NT2/D1 (cell line): ENCODE results near the gene CD40.
A peak's percentile ranks its signal among the peaks of the same experiment; 100 is the strongest.

Experiments
- DNase-seq: peaks from one replicate; pipeline ENCODE4 v3.0.0-alpha.2; 2011; ENCODE audit warnings: low read depth, low spot score
- H3K27me3 ChIP-seq: 2 replicates; pipeline ENCODE4 v1.6.0; 2011; ENCODE audit warnings: mild to moderate bottlenecking; ENCODE audit not compliant: insufficient read length, insufficient read depth
- H3K36me3 ChIP-seq: 2 replicates; pipeline ENCODE4 v1.6.1; 2011; ENCODE audit warnings: mild to moderate bottlenecking, low read length, mixed read lengths; ENCODE audit not compliant: insufficient read depth, insufficient read length
- H3K4me1 ChIP-seq: 2 replicates; pipeline ENCODE4 v1.5.1; 2011; ENCODE audit not compliant: insufficient read depth, insufficient read length
- H3K4me3 ChIP-seq: 2 replicates; pipeline ENCODE4 v1.5.1; 2011; ENCODE audit warnings: low read depth; ENCODE audit not compliant: insufficient read length
- H3K9ac ChIP-seq: 2 replicates; pipeline ENCODE4 v1.6.0; 2011; ENCODE audit warnings: low read depth; ENCODE audit not compliant: insufficient read length
- H3K9me3 ChIP-seq: 2 replicates; pipeline ENCODE4 v1.5.1; 2011; ENCODE audit warnings: mild to moderate bottlenecking, low read length; ENCODE audit not compliant: insufficient read depth
- SUZ12 ChIP-seq: IDR thresholded peaks from 2 replicates; pipeline ENCODE4 v1.6.1; 2011; ENCODE audit not compliant: insufficient read length, insufficient read depth; ENCODE audit errors: extremely low read depth
- YY1 ChIP-seq: IDR thresholded peaks from 2 replicates; pipeline ENCODE4 v1.6.1; 2011; ENCODE audit not compliant: insufficient read length, insufficient read depth
- ZNF274 ChIP-seq: IDR thresholded peaks from 2 replicates; pipeline ENCODE4 v1.6.1; 2011; ENCODE audit warnings: mild to moderate bottlenecking, low read depth, low read length

CD40 gene

DNA sequence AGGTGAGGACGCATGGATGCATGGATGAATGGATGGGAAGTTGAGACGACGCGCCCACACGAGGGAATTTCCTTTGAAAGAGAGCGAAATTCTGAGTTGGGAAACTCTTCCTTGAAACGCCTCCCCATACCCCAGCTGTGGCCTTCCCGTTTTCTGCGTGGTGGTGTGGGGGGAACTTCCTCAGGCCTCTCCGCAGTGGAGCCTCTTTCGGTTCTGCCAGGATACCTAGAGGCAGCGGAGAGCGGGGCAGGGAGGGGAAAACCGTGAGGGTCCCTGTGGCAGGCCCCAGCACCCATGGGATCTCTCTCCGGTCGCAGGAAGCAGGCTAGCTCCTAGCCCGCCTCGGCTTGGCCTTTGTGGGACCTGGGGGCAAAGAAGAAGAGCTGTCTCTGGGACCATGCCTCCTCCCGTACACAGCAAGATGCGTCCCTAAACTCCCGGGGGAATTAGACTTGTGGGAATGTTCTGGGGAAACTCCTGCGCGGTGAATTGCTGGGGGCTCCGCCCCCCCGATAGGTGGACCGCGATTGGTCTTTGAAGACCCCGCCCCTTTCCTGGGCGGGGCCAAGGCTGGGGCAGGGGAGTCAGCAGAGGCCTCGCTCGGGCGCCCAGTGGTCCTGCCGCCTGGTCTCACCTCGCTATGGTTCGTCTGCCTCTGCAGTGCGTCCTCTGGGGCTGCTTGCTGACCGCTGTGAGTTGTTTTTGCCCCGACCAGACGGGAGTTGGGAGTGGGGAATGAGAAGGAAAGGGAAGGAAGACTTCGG is at the start of gene CD40:
Gene CD40 (plus strand): TSS at position 611 of the 764 bp plus-strand sequence. CDS start 30 bp downstream, at position 641.
- peak within 1 kb of the TSS; percentile 83 for H3K9ac ChIP-seq
- no peaks in the 10 kb centered on the region for H3K4me1 ChIP-seq
- H3K36me3 ChIP-seq: peaks cover 11% of the 10 kb centered on the region
- no peak for TF ChIP-seq ZNF274
- no peak for TF ChIP-seq SUZ12
- TF ChIP-seq YY1: no peak
- H3K9me3 ChIP-seq: no peaks in the 10 kb centered on the region; the same call in 1 of the 2 replicates
- H3K4me3 ChIP-seq: peak within 1 kb of the TSS; percentile 57
- peak; percentile 75 for DNase-seq
- H3K27me3 ChIP-seq: peaks cover 34% of the 10 kb centered on the region

DNA sequence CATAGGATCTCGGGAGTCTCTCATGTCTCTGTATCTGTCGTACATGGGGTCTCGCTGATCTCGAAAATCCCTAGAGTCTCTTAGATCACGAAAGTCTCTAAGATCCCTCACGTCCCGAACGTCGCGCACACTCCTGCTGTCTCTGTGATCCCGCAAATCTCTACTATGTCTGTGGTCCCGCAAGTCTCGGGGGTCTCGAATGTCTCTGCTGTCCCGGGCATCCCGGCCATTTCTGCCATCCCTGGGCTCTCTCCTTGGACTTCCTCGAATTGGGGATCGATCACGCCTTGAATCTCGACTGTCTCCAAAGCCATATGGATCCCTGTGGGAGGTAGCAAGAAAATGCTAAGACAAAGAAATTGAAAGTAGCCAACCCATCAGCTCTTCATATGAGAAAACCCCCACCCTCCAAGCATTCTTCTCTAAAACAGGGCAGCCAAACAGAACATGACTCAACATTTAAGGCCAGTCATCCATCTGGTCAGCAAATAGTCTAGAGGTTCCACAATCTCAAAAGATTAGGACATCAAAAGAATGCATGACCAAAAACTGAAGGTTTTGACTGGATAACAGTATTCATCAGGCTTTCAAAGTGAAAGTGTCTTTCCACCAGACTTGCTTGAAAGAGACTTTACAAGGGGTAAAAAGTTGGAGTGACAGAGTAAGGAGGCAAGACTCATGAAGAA is 47.8 kb upstream of the CD40 start:
- Histone ChIP-seq H3K4me1 (peaks cover 3% of the 10 kb centered on the region), H3K36me3 (peaks cover 68% of the 10 kb centered on the region), H3K9me3 (no peaks in the 10 kb centered on the region), H3K27me3 (no peaks in the 10 kb centered on the region), H3K4me3 (no peak overlapping the region), H3K9ac (no peak overlapping the region)
- no peak for DNase-seq
- TF ChIP-seq ZNF274 (no peak), YY1 (no peak), SUZ12 (no peak)

DNA sequence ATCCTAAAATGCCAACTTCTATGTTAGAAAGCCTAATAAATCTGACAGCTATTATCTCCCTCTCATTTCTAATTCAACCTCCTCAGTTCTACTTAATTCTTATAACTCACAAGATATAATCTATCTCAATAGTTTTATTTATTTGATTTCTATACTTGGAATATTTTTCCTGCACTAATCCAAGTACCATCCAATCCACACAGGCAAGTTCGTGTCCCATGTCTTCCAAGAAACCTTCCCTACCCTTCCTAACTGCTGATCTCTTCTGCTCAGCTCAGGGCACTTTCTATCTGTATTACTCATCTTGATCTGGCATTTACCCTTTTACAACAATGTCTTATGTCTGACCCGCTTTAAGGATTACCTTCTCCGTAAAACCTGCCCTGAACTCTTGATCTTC is 46.5 kb upstream of the CD40 start:
- no peak for DNase-seq
- TF ChIP-seq YY1 (no peak), SUZ12 (no peak), ZNF274 (no peak)
- H3K36me3 ChIP-seq: peaks cover 67% of the 10 kb centered on the region

DNA sequence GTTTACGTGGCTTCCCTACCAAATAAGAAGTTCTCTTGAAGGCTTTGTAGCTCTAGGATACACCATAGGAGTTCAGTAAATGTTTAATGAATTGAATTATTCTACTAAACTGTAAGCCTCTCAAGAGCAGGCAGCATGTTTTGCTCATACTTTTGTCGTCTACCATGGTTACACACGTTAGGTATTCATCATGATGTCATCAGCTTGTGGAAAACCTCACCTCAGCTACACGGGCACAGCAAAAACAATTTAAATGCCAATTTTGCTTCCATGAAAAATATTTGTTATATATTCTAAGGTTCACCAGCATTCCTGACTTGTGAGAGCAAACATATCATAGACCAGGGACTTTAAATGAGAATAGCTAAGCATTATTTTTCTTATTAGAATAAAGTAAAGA is 45.1 kb upstream of the CD40 start:
- TF ChIP-seq ZNF274 (no peak), YY1 (no peak), SUZ12 (no peak)
- no peak overlapping the region for H3K9ac ChIP-seq
- H3K4me3 ChIP-seq: no peak overlapping the region
- peaks cover 3% of the 10 kb centered on the region for H3K4me1 ChIP-seq
- H3K9me3 ChIP-seq: no peaks in the 10 kb centered on the region
- DNase-seq: no peak
- no peaks in the 10 kb centered on the region for H3K27me3 ChIP-seq
- H3K36me3 ChIP-seq: peaks cover 65% of the 10 kb centered on the region

More for the DNA sequence above, 46.5 kb upstream of the CD40 start:
- no peaks in the 10 kb centered on the region for H3K27me3 ChIP-seq
- no peak overlapping the region for H3K4me3 ChIP-seq
- H3K9ac ChIP-seq: no peak overlapping the region
- peaks cover 3% of the 10 kb centered on the region for H3K4me1 ChIP-seq
- H3K9me3 ChIP-seq: no peaks in the 10 kb centered on the region

DNA sequence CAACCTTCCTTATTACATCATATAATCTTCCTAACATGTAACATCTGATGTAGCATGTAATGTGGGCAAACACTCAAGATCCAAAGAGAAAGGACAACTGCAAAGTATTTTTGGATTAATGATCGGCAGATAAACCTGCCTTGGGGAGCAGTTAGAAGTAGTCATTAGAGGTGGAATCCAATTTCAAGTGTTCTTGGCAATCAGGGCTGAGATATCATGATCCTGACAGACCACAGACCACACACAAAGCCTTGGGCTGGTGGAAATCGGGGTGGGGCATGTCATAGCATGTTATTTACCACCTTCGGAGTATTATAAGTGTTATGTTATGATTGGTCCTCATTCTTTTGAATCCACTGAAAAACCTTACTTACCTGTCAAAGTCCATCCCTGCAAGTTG is 44.7 kb upstream of the CD40 start:
- TF ChIP-seq YY1 (no peak), ZNF274 (no peak), SUZ12 (no peak)
- DNase-seq: no peak
- Histone ChIP-seq H3K27me3 (no peaks in the 10 kb centered on the region), H3K4me3 (no peak overlapping the region), H3K4me1 (peaks cover 3% of the 10 kb centered on the region), H3K9ac (no peak overlapping the region), H3K36me3 (peaks cover 65% of the 10 kb centered on the region), H3K9me3 (no peaks in the 10 kb centered on the region)

DNA sequence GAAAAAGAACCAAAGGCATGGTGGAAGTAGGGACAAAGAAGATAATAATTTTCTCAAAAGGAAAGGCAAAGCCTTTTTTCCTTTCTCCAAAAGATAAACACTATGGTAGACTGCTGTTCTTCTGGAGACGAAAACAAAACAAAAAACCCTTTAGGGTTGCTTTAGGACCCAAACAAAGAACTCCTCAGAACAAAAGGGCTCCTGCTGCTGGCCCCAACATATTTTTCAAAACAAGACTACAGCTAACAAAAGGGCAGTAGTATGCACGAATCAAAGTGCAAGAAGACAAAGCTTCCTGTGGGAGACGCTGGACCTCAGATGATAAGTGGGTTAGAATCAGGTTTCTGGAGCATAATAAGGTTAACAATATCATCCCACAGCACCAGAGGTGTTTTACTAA is 44.1 kb upstream of the CD40 start:
- H3K9ac ChIP-seq: no peak overlapping the region
- no peak for TF ChIP-seq YY1
- TF ChIP-seq SUZ12: no peak
- TF ChIP-seq ZNF274: no peak

DNA sequence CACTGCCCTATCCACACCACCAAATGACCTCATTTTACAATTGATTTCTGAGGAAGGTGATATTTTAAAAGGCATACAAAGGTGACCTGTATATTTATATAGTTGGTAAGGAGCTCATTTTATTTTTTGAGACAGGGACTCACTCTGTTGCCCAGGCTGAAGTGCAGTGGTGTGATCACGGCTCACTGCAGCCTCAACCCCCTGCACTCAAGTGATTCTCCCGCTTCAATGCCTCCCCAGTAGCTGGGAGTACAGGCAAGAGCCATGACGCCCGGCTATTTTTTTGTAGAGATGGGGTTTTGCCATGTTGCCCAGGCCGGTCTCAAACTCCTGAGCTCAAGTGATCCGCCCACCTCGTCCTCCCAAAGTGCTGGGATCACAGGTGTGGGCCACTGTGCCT is 41.3 kb upstream of the CD40 start:
- Histone ChIP-seq H3K4me1 (no peaks in the 10 kb centered on the region), H3K9me3 (no peaks in the 10 kb centered on the region), H3K4me3 (no peak overlapping the region), H3K9ac (no peak overlapping the region), H3K27me3 (no peaks in the 10 kb centered on the region), H3K36me3 (peaks cover 60% of the 10 kb centered on the region)
- no peak for DNase-seq
- TF ChIP-seq SUZ12 (no peak), YY1 (no peak)

More for the DNA sequence above, 44.1 kb upstream of the CD40 start:
- Histone ChIP-seq H3K4me3 (no peak overlapping the region), H3K9me3 (no peaks in the 10 kb centered on the region), H3K4me1 (peaks cover 3% of the 10 kb centered on the region), H3K36me3 (peaks cover 65% of the 10 kb centered on the region), H3K27me3 (no peaks in the 10 kb centered on the region)
- no peak for DNase-seq
